SK-N-MC (cell line): ENCODE measurements around the gene CAST.

ENCODE experiments used
- EZH2 ChIP-seq: fragments of 200-600 bp; sonication (generic); IDR thresholded peaks from one replicate; pipeline ENCODE4 v1.6.1; 2017; ENCODE audit warnings: antibody characterized with exemption
- FOXP2 ChIP-seq: optimal IDR thresholded peaks from 2 replicates; pipeline ENCODE3; 2011; ENCODE audit warnings: mild to moderate bottlenecking, moderate library complexity; ENCODE audit not compliant: insufficient read depth; ENCODE audit errors: extremely low read length, control extremely low read depth
- POLR2AphosphoS5 ChIP-seq: IDR thresholded peaks from 2 replicates; pipeline ENCODE4 v1.6.1; 2012; ENCODE audit warnings: mild to moderate bottlenecking, low read depth, low read length, borderline replicate concordance

DNA sequence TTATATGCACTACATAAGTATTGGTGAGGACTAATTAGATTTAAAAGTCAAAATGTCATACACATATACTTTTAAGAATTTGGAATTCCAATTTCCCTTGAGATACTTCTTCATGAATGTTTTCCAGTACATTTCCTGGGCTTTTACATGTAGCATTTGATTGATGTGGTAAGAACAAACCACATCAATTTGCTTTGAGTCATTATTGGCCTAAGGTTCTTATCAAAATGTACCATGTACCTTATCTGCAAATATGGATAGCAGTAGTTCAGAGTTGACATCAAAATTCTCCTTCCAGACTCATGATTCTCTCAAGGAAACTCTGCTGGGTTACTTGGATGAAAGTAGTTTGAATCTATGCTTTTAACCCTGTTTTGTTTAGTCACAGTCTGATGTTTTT is 2.5 kb downstream of the CAST start:
- no peak for TF ChIP-seq POLR2AphosphoS5
- TF ChIP-seq EZH2: no peak
- no peak for TF ChIP-seq FOXP2
